Stimulated activated CD8-positive, alpha-beta memory T cell treated with anti-CD3 and anti-CD28 coated beads, Interleukin-12 subunit alpha, Interleukin-12 subunit beta, amount 100 ng/mL, for 4 hours (primary cell): ENCODE data around the gene ATG4A.

Source experiments
- DNase-seq: peaks from one replicate; pipeline ENCODE4 v3.0.0-alpha.2; 2020; ENCODE audit warnings: low read depth

The ATG4A gene

DNA sequence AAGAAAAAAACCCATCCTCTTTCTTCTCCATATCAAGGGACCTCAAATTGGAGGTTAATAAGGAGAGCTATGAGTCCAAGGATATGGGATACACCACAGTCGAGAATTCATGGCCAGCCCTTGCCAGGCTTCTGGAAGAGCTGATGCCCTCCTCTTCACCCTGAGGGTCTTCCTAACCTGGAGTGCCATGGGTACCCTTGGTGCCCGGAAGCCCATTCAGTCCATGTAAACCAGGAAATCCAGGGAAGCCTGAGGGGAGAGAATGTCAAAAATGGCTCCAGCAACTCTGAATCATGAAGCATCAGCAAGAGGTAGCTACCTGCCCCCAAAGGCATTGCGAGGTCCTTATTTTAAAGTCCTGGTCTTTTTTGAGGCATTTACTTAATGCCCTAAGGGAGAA, 78.2 kb downstream of the ATG4A start:
- no peak for DNase-seq

DNA sequence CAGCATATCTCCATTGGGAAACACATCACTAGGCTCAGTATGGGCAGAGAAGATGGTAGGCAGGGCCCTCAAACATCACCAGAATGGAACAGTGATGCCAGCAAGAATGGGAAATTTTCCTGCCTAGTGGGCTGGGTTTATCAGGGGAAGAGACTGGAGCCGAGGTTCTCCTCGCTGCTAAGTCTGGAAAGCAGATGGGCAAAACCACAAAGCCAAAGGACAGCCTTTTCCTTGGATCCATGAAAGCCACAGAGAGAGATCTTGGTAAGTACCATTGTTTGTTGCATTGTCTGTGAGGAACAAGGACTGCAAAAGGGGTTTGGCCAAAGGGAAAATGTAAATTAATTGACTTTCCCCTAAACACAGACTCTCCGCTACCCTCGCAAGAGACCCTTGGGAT, 80.1 kb downstream of the ATG4A start:
- no peak for DNase-seq

DNA sequence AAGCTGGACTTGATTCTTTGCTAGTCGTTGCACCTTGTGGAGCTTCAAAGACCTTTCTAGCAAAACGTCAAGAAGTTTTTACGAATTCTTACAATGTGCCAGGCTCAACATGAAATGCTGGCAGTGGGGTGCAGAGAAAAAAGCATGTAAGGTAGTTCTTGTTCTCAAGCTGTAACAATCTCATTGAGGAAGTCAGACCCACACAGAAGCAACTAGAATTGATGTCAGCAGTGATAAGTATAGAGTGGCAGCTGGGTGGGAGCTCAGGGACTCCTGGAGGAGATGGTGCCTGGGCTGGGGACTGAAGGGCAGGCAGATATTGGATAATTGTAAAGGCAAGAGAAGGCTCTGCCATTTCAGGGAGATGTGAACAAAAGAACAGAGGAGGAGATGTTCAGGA, 82.3 kb downstream of the ATG4A start:
- no peak for DNase-seq

DNA sequence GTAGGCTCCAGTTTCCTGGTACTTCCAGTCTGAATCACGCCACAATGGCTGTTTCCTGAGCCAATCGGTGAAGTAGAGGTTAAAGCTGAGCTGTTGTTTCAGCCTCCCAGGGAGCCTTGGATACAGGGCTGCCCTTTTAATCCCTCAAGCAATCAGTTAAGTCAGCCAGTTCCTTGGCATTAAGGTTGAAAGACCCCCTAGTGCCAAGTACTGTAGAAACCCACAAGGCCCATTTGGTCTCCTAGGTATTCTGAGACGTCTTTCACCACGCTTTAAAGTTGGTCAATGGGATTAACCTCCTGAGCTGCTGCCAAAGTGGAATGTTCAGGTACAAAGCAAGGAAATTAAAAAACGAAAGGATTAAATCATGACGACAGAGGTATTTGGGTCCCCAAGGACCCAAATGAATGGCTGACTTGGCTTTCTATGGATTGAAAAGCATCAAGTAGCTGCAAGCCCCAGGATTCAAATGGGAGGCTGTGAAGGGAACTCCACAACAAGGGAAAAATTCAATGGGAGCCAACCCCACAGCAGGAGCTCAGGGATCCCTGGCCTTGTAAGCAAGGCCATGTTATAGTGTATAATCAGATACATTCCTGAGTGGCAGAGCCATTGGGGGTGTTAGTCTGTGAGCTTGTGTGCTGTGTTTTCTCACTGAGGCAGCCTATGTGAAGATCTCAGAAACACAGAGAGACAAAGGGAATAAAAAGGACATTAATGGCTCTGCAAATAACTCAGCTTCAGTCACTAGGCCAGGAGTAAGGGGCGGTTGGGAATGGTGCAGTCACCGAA, 86.0 kb downstream of the ATG4A start:
- DNase-seq = no peak

DNA sequence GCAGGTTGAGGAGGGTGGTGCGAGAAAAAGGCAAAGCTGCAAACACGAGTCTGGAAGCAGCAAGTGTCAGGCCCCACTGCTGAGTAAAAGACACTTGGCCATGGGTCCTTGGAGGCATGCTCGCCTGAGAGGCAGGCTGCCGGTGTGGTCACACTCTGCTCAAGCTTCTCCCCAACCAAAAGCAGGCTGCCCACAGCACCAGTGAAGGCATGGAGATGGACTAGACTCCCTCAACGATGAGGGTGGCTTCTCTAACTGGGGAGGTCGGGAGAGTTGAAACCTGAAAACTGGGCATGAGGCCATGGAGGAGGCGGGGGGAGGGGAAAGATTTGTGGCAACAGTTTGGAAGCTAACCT, 86.5 kb downstream of the ATG4A start:
- no peak for DNase-seq

DNA sequence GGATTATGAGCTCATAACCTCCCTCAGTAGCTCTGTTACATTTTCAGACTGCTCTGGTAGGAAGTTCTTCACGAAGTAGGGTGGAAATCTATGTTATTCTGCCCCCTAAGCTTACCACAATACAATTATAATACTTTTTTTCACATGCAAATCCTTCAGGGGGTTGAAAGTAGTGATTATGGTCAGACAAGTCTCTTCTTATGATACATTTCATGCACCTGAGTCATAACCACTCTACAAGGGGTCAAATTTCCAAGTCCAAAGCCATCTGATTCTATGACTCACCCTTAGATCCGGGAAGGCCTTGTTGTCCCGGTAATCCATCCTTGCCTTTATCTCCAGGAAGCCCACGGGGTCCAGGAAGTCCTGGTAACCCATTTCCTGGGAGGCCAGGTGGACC, 95.2 kb downstream of the ATG4A start:
- DNase-seq = no peak

DNA sequence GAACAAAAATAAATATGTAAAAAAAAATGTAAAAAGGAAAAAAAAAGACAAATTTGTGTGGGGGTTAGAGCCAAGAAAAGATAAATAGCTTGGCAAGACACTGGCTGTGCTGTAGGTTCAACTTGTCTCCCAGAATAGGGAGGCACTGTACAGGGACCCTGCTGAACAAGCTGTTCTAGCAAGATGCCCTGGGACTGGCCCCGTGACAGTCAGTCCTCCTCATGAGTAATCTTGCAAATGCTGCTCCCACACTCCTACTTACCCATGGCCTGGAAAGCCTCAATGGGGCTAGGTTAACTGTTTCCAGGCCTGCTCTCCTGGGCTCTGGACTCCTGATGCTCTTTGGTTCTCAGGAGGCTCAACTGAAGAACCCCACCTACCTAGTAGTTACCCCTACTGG, 106.8 kb downstream of the ATG4A start:
- no peak for DNase-seq

DNA sequence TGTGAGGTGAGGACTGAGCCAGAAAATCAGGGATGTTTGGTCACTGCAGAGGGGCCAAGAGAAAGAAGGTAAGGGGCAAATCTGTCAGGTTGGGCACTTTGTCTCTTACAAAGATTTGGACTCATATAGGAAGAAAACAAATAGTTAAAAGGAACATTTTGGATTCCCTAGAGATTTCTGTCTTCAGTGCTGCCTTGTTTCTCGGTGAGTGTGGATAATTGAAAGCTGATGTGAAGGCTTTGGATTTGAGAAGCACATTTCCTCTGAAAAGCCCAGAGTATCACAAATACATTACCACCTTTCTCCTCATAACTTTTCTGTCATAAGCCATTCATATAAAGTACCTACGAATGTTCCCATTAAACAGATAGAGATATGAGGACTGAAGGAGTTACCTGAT, 107.5 kb downstream of the ATG4A start:
- DNase-seq = no peak

DNA sequence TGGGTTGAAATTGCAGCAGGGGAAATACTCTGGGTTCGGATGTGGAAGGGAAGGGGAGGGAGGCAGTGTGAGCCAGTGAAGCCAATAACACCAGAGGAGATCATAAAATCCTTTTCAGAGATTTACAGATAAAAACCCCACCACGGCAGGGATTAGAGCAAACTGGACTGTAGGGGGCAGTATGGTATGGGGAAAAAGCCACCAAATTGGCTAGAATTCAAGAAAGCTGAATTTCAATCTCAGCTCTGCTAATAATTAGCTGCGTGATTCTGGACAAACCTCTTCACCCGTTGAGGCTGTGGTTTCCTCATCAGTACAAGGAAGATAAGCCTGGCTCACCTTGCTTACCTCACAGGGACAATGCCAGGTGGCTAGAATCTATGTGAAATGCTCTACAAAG, 108.1 kb downstream of the ATG4A start:
- DNase-seq = no peak

DNA sequence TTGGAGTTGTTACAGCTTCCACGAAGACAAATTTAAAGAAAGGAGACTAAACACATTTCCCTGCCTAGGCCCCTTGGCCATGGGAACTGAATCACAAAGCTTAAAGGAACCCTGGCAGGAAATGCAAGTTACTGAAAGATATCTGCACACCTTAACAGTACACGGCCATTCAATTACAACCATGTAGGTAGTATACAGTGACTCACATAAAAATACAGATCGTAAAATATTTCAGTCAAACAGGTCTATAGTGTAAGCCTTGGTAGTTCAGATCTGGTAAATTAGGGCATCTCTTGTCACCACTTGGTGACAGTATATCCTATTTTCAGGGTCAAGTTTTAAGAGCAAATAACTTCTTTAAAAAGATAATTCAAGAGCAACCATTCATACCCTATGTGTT, 112.0 kb downstream of the ATG4A start:
- DNase-seq = no peak
